ENCODE results near the gene ZNF195.

ZNF195 gene

DNA sequence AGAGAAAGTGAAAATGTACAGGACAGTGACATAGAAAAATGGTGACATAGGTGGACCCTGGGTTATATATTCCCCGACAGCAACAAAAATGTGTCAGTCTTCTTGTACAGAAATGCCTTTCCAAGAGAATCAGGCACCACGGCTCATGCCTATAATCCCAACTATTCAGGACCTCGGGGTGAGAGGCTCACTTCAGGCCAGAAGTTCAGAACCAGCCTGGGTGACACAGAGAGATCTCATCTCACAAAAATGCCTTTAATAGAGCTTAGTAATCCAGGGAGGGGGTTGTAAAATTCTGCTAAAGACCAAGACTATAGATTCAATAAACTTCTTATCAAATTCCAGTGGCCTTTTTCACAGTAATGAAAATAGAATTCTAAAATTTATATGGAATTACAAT lies 10.7 kb downstream of the ZNF195 start:
- CTCF ChIA-PET: no interaction called here
- POLR2A ChIA-PET: no interaction called here
- DNase-seq (ENCODE audit: extremely low spot score): no peak
- TF ChIP-seq, protein P1, sequence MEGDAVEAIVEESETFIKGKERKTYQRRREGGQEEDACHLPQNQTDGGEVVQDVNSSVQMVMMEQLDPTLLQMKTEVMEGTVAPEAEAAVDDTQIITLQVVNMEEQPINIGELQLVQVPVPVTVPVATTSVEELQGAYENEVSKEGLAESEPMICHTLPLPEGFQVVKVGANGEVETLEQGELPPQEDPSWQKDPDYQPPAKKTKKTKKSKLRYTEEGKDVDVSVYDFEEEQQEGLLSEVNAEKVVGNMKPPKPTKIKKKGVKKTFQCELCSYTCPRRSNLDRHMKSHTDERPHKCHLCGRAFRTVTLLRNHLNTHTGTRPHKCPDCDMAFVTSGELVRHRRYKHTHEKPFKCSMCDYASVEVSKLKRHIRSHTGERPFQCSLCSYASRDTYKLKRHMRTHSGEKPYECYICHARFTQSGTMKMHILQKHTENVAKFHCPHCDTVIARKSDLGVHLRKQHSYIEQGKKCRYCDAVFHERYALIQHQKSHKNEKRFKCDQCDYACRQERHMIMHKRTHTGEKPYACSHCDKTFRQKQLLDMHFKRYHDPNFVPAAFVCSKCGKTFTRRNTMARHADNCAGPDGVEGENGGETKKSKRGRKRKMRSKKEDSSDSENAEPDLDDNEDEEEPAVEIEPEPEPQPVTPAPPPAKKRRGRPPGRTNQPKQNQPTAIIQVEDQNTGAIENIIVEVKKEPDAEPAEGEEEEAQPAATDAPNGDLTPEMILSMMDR (IDR thresholded peaks at IDR 0.05; ENCODE audit: control extremely low read depth, extremely low read depth, low read depth, missing control alignments): no peak

DNA sequence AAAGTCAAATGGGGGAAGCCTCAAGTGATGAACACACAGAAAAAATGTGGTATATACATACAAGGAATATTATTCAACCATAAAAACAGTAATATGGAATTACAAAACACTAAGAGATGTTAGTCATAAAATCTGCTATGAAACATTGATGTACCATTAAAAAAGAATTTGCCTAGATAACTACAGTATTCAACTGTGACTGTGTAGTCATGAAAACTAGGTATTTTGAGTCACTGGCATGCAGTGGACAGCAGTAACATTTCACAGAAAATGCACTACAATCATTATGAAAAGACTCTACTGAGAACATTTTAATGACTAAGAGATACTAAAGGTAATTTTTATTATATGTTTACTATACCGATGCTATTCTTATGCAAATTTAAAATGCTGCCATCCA lies 11.7 kb downstream of the ZNF195 start:
- CTCF ChIA-PET: no interaction called here
- POLR2A ChIA-PET: no interaction called here
- TF ChIP-seq, protein P1 (IDR thresholded peaks at IDR 0.05; ENCODE audit: control extremely low read depth, extremely low read depth, low read depth, missing control alignments): no peak
- DNase-seq (ENCODE audit: extremely low spot score): no peak

DNA sequence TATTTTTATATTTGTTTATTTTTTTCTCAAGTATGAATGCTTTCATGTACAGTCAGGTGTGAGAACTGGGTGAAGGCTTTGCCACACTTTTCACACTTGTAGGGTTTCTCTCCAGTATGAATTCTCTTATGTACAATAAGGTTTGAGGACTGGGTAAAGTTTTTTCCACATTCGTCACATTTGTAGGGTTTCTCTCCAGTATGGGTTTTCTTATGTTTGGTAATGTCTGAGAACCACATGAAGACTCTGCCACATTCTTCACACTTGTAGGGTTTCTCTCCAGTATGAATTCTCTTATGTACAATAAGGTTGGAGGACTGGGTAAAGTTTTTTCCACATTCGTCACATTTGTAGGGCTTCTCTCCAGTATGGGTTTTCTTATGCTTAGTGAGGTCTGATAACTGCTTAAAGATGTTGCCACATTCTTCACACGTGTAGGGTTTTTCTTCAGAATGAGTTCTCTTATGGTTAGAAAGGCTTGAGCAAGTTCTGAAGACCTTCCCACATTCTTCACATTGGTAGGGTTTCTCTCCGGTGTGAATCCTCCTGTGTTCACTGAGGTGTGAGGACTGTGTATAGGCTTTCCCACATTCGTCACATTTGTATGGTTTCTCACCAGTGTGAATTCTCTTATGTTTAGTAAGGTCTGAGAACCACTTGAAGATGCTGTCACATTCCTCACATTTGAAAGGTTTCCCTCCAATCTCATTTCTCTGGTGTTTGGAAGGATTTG lies 19.7 kb downstream of the ZNF195 start:
- TF ChIP-seq, protein P1 (IDR thresholded peaks at IDR 0.05; ENCODE audit: control extremely low read depth, extremely low read depth, low read depth, missing control alignments): no peak
- ChIA-PET CTCF (no interaction called here), POLR2A (no interaction called here)
- no peak for DNase-seq (ENCODE audit: extremely low spot score)

DNA sequence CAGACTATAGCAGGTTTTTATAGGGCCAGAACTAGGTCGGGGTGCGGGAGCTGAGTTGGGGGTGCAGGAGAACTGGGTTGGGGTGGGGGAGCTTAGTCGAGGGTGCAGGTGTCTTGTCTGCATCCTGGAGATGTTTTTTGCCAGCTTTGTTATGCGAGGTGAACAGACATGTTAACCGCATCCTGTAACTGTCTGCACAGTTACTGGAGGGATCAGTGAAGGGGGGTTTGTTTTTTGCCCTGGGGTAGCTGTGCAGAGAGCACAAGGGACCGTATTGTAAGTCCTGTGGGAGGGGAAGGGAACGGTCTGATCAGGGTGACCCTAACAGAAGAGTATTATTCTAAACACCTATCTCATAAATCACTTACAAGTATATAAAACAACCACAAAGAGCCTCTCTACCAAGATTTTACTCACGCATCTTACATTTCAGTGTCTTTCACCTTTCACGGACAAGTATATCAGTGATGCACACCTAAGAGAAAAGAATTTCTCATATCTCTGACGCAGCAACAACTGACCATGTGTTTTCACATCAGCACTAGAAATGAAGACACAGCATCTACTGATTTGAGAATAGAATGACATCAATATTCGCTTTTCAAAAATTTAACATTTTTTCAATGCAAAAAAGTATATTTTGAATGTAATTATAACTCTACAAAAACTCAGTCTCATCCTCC lies 20.8 kb downstream of the ZNF195 start:
- ChIA-PET POLR2A (no interaction called here), CTCF (no interaction called here)
- no peak for DNase-seq (ENCODE audit: extremely low spot score)
- TF ChIP-seq, protein P1 (IDR thresholded peaks at IDR 0.05; ENCODE audit: control extremely low read depth, extremely low read depth, low read depth, missing control alignments): no peak

DNA sequence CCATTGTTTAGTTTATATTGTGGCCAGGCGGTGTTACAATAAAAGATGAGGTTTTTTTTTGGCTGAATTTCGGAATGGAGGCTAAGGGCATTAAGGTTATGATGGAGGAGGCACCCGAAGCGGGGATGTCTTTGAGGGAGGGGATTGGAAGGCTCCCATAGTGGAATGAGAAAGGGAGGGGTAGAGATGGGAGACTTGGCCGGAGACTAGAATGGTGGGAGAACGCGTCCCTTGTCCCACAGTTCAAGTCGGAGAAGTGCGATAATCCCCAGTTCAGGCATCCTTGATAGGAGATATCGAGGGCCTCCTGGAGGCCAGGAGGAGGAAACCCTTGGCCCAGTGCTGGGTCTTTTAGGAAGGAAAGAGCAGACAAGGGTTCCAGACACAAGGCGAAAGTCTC lies 21.6 kb downstream of the ZNF195 start:
- CTCF ChIA-PET: no interaction called here
- TF ChIP-seq, protein P1 (IDR thresholded peaks at IDR 0.05; ENCODE audit: control extremely low read depth, extremely low read depth, low read depth, missing control alignments): no peak
- POLR2A ChIA-PET: no interaction called here

DNA sequence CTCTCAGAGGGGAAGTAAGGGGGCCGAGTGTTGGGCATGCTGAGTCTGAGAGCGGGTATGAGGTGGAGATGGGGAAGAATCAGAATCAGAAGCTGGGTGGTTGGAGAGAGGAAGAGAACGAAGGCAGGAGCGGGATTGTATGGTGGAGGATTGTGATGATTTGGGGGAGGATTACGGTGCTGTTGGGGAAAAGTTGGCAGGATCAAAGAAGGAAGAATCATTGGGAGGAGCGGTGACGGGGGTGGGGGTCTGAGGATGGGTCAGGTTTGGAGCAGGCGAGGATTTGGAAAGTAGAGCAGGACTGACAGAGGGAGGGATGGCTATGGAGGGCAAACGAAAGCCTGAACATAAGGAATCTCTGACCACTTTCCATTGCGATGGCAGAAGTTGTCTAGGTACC lies 22.1 kb downstream of the ZNF195 start:
- CTCF ChIA-PET: interaction anchor here (1.0 to 2.7 kb wide), 2 partner anchors 15 to 52 kb away, joined by 3 to 12 read pairs; no protein-coding TSS in a partner anchor
- DNase-seq (ENCODE audit: extremely low spot score): no peak
- POLR2A ChIA-PET: no interaction called here
- TF ChIP-seq, protein P1 (IDR thresholded peaks at IDR 0.05; ENCODE audit: control extremely low read depth, extremely low read depth, low read depth, missing control alignments): no peak

More for the DNA sequence above, 21.6 kb downstream of the ZNF195 start:
- no peak for DNase-seq (ENCODE audit: extremely low spot score)
